Loucy (cell line): ENCODE data around the gene LUZP2.

Source experiments
- H2AFZ ChIP-seq: fragments of 200-600 bp; sonication (generic); 2 replicates; pipeline ENCODE4 v1.6.0; 2016; ENCODE audit warnings: antibody characterized with exemption, mild to moderate bottlenecking, low read length, moderate library complexity
- H3F3A ChIP-seq: fragments of 200-600 bp; 2 replicates; pipeline ENCODE4 v1.6.0; 2016; ENCODE audit warnings: antibody characterized with exemption, low read depth, mild to moderate bottlenecking
- H3K27me3 ChIP-seq: fragments of 200-600 bp; sonication (generic); 2 replicates; pipeline ENCODE4 v1.6.1; 2014; ENCODE audit warnings: low read length, mild to moderate bottlenecking; ENCODE audit not compliant: insufficient read depth, poor library complexity, severe bottlenecking
- H3K36me3 ChIP-seq: fragments of 200-600 bp; sonication (generic); 2 replicates; pipeline ENCODE4 v1.6.1; 2016; ENCODE audit warnings: low read length; ENCODE audit not compliant: insufficient read depth
- H3K4me1 ChIP-seq: fragments of 200-600 bp; sonication (generic); 2 replicates; pipeline ENCODE4 v1.5.1; 2014; ENCODE audit warnings: low read length, mild to moderate bottlenecking; ENCODE audit not compliant: insufficient read depth, poor library complexity, severe bottlenecking
- H3K4me2 ChIP-seq: fragments of 200-600 bp; sonication (generic); 2 replicates; pipeline ENCODE4 v1.6.0; 2014; ENCODE audit warnings: antibody characterized with exemption, low read length, low read depth, mild to moderate bottlenecking; ENCODE audit not compliant: poor library complexity, severe bottlenecking
- H3K4me3 ChIP-seq: fragments of 200-600 bp; sonication (generic); 2 replicates; pipeline ENCODE4 v1.5.1; 2014; ENCODE audit warnings: low read length, mild to moderate bottlenecking, mixed read lengths; ENCODE audit not compliant: poor library complexity, severe bottlenecking
- H3K79me2 ChIP-seq: fragments of 200-600 bp; sonication (generic); 2 replicates; pipeline ENCODE4 v1.6.1; 2014; ENCODE audit warnings: low read length; ENCODE audit not compliant: insufficient read depth
- H3K9ac ChIP-seq: fragments of 200-600 bp; sonication (generic); 2 replicates; pipeline ENCODE4 v1.6.0; 2014; ENCODE audit warnings: mild to moderate bottlenecking, low read depth, low read length, moderate library complexity; ENCODE audit not compliant: poor library complexity, severe bottlenecking
- H3K9me2 ChIP-seq: fragments of 200-600 bp; sonication (generic); replicated peaks from 2 replicates; pipeline ENCODE4 v1.6.1; 2016; ENCODE audit warnings: low read depth, low read length, mixed read lengths
- H3K9me3 ChIP-seq: fragments of 200-600 bp; sonication (generic); 2 replicates; pipeline ENCODE4 v1.6.1; 2014; ENCODE audit warnings: mild to moderate bottlenecking, antibody characterized with exemption, low read length, low read depth; ENCODE audit not compliant: insufficient read depth
- H4K20me1 ChIP-seq: fragments of 200-600 bp; sonication (generic); 2 replicates; pipeline ENCODE4 v1.6.0; 2014; ENCODE audit warnings: antibody characterized with exemption, low read length, mild to moderate bottlenecking; ENCODE audit not compliant: insufficient read depth, poor library complexity, severe bottlenecking
- EZH2phosphoT487 ChIP-seq: fragments of 200-600 bp; IDR thresholded peaks from 2 replicates; pipeline ENCODE4 v1.6.1; 2018; ENCODE audit warnings: antibody characterized with exemption, mild to moderate bottlenecking, moderate library complexity, borderline replicate concordance
- TF ChIP-seq, protein P1 (sequence below): fragments of 200-600 bp; sonication (generic); conservative IDR thresholded peaks from 2 replicates; pipeline ENCODE4 v1.5.1; 2014; ENCODE audit warnings: mild to moderate bottlenecking, antibody characterized with exemption, low read length

Gene LUZP2

DNA sequence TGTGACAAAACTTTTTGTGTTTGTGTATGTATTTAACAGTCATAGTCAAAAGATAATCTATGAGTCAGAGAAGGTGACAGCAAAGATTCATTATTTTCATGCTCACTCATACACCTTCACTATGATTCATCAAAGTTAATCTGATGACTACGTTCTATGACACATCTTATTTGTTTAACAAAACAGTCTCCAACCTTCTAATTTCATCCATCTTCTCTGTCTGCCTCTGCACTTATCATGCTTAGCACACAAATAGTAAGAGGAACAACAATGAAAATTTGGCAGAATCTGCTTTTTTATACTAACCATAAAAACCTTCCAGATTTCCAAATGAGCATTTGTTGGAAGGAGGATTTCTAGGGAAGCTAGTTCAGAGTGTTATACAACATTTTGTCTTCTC is 568.9 kb downstream of the LUZP2 start:
- no peaks in the 10 kb centered on the region for H3K36me3 ChIP-seq
- no peak overlapping the region for H2AFZ ChIP-seq
- H3K9ac ChIP-seq, result no peak overlapping the region
- no peaks in the 10 kb centered on the region for H3K79me2 ChIP-seq
- H3K4me1 ChIP-seq, result no peaks in the 10 kb centered on the region
- H3K4me3 ChIP-seq, result no peak overlapping the region
- H4K20me1 ChIP-seq, result no peaks in the 10 kb centered on the region
- TF ChIP-seq, protein P1, sequence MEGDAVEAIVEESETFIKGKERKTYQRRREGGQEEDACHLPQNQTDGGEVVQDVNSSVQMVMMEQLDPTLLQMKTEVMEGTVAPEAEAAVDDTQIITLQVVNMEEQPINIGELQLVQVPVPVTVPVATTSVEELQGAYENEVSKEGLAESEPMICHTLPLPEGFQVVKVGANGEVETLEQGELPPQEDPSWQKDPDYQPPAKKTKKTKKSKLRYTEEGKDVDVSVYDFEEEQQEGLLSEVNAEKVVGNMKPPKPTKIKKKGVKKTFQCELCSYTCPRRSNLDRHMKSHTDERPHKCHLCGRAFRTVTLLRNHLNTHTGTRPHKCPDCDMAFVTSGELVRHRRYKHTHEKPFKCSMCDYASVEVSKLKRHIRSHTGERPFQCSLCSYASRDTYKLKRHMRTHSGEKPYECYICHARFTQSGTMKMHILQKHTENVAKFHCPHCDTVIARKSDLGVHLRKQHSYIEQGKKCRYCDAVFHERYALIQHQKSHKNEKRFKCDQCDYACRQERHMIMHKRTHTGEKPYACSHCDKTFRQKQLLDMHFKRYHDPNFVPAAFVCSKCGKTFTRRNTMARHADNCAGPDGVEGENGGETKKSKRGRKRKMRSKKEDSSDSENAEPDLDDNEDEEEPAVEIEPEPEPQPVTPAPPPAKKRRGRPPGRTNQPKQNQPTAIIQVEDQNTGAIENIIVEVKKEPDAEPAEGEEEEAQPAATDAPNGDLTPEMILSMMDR, result no peak
- TF ChIP-seq EZH2phosphoT487, result no peak
- no peaks in the 10 kb centered on the region for H3K9me3 ChIP-seq
- no peaks in the 10 kb centered on the region for H3K9me2 ChIP-seq
- no peaks in the 10 kb centered on the region for H3F3A ChIP-seq
- no peak overlapping the region for H3K4me2 ChIP-seq
- H3K27me3 ChIP-seq, result no peaks in the 10 kb centered on the region

DNA sequence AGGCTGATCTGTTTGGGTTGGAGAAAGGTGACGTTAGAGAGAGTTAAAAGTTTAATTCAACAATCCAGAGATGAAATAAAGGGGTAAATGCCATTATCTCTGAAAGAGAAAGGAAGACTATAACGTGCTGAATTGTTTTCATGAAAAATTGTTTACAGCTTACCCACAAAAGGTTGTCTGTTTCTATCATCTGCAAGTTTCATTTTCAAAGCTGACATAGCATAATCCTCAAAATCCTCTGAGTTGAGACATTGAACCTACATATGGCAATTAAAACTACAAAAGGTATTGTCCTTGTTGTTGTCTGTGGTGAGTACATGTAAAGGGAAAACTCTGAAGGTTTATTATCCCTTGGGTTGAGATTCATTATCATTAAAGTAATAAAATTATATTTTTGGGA is 569.9 kb downstream of the LUZP2 start:
- Histone ChIP-seq H3K79me2 (no peaks in the 10 kb centered on the region), H3K9ac (no peak overlapping the region), H3K9me2 (no peaks in the 10 kb centered on the region), H3K4me3 (no peak overlapping the region), H3K27me3 (no peaks in the 10 kb centered on the region), H3K36me3 (no peaks in the 10 kb centered on the region), H2AFZ (no peak overlapping the region), H3K4me1 (no peaks in the 10 kb centered on the region), H4K20me1 (no peaks in the 10 kb centered on the region), H3K9me3 (no peaks in the 10 kb centered on the region), H3K4me2 (no peak overlapping the region), H3F3A (no peaks in the 10 kb centered on the region)
- TF ChIP-seq, protein P1, result no peak
- TF ChIP-seq EZH2phosphoT487, result no peak

GRCh38 chr11:25068451-25068850 is 571.6 kb downstream of the LUZP2 start:
- TF ChIP-seq, protein P1, result no peak
- no peak for TF ChIP-seq EZH2phosphoT487
- Histone ChIP-seq H3K9me3 (no peaks in the 10 kb centered on the region), H3K9me2 (no peaks in the 10 kb centered on the region), H3K4me1 (no peaks in the 10 kb centered on the region), H3K36me3 (no peaks in the 10 kb centered on the region), H3K79me2 (no peaks in the 10 kb centered on the region), H3K9ac (no peak overlapping the region), H3K4me3 (no peak overlapping the region), H3F3A (no peaks in the 10 kb centered on the region), H4K20me1 (no peaks in the 10 kb centered on the region), H3K4me2 (no peak overlapping the region), H2AFZ (no peak overlapping the region), H3K27me3 (no peaks in the 10 kb centered on the region)
